ENCODE measurements around the gene SFTA2. TPM values are rescaled to one million over a fixed set of nuclear protein-coding genes. Genes with fewer than 3 reads are reported as not detected.

SFTA2 gene
- total RNA-seq, 4 donors from 2014 or later: not detected

DNA sequence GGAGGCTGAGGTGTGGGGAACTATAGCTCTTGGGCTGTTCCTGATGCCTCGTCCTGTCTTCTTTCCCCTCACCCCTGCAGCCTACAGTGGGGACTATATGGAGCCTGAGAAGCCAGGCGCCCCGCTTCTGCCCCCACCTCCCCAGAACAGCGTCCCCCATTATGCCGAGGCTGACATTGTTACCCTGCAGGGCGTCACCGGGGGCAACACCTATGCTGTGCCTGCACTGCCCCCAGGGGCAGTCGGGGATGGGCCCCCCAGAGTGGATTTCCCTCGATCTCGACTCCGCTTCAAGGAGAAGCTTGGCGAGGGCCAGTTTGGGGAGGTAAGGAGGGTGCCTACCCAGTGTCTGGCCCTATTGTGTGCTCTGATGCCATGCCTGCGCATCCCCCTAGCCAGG, 35.4 kb downstream of the SFTA2 start:
- DNase-seq: no peak
- intact Hi-C loops (cut with DNase I; ENCODE audit: low total_unique reads): no loop called here
- no peak overlapping the region for H3K4me3 ChIP-seq
- in situ Hi-C loops (cut with MboI; ENCODE audit: low pct_ligation_motif_present in 1 of 4, low pct_unique_long_range_greater_than_20kb in 1 of 4, low sequenced_read_pairs in 3 of 4): loop anchor here in 2 of 4 donors (25.0 kb wide), 1 partner anchor 159 kb away; the partner anchor contains the start of genes FLOT1 (in 2 of the 2) and IER3 (in 2 of the 2)
- peaks cover 0 to 53% (median 13%) of the 10 kb centered on the region in 4 donors for H3K36me3 ChIP-seq
- TF ChIP-seq, protein P1, sequence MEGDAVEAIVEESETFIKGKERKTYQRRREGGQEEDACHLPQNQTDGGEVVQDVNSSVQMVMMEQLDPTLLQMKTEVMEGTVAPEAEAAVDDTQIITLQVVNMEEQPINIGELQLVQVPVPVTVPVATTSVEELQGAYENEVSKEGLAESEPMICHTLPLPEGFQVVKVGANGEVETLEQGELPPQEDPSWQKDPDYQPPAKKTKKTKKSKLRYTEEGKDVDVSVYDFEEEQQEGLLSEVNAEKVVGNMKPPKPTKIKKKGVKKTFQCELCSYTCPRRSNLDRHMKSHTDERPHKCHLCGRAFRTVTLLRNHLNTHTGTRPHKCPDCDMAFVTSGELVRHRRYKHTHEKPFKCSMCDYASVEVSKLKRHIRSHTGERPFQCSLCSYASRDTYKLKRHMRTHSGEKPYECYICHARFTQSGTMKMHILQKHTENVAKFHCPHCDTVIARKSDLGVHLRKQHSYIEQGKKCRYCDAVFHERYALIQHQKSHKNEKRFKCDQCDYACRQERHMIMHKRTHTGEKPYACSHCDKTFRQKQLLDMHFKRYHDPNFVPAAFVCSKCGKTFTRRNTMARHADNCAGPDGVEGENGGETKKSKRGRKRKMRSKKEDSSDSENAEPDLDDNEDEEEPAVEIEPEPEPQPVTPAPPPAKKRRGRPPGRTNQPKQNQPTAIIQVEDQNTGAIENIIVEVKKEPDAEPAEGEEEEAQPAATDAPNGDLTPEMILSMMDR (IDR thresholded peaks at IDR 0.05): no peak
- TF ChIP-seq EP300 (IDR thresholded peaks at IDR 0.05; ENCODE audit: low read depth): no peak
- 94% methylated on average over 13 of the region's 13 CpGs; no CpG with 5 or more reads in 1 of the 2 donors for WGBS, 2 donors (ENCODE audit: low coverage in 1 of 2)
- H3K27ac ChIP-seq: no peak overlapping the region
- H3K27me3 ChIP-seq: no peaks in the 10 kb centered on the region
- H3K4me1 ChIP-seq: no peaks in the 10 kb centered on the region
- no peaks in the 10 kb centered on the region for H3K9me3 ChIP-seq

DNA sequence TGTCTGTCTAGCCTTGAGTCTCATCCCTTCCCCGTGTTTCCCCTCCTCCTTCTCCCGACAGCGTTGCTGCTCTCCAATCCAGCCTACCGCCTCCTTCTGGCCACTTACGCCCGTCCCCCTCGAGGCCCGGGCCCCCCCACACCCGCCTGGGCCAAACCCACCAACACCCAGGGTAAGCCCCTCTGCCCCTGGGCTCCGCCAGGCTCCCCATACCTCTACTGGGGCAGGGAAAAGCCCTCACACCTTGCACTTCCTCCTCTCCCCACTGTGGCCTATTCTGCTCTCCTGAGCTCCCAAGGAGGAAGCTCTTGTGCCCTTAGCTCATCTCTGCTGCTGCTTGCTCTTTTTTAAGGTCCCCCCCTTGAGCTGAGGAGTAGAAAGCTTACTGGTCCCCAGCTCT, 36.6 kb downstream of the SFTA2 start:
- H3K36me3 ChIP-seq: peaks cover 0 to 53% (median 13%) of the 10 kb centered on the region in 4 donors
- no peaks in the 10 kb centered on the region for H3K4me1 ChIP-seq
- no peaks in the 10 kb centered on the region for H3K9me3 ChIP-seq
- no peaks in the 10 kb centered on the region for H3K27me3 ChIP-seq
- DNase-seq: no peak
- TF ChIP-seq POLR2AphosphoS5 (IDR thresholded peaks at IDR 0.05): no peak
- no peak for TF ChIP-seq EP300 (IDR thresholded peaks at IDR 0.05; ENCODE audit: low read depth)
- in situ Hi-C loops (cut with MboI; ENCODE audit: low pct_ligation_motif_present in 1 of 4, low pct_unique_long_range_greater_than_20kb in 1 of 4, low sequenced_read_pairs in 3 of 4): loop anchor here in 2 of 4 donors (25.0 kb wide), 1 partner anchor 158 kb away; the partner anchor contains the start of genes FLOT1 (in 2 of the 2) and IER3 (in 2 of the 2)
- no peak overlapping the region for H3K27ac ChIP-seq
- 83% methylated on average over 10 of the region's 10 CpGs; no CpG with 5 or more reads in 1 of the 2 donors for WGBS, 2 donors (ENCODE audit: low coverage in 1 of 2)
- no peak overlapping the region for H3K4me3 ChIP-seq
- intact Hi-C loops (cut with DNase I; ENCODE audit: low total_unique reads): no loop called here

DNA sequence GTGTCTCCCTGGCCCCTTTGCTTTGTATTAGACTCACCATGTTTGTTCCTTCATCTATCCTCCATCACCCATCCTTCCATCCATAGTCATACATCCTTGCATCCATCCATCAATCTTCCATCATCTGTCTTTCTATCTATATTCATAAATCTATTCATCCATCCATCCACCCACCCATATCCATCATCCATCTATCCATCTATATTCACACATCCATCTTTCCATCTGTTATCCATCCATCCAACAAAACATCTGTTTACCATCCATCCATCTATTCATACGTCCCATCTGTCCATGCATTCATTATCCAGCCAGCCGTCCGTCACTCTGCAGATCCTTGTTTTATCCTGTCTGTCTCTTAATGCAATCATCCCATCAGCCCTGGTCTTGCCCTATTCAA, 37.0 kb downstream of the SFTA2 start:
- no peaks in the 10 kb centered on the region for H3K9me3 ChIP-seq
- intact Hi-C loops (cut with DNase I; ENCODE audit: low total_unique reads): no loop called here
- TF ChIP-seq POLR2AphosphoS5 (IDR thresholded peaks at IDR 0.05): no peak
- TF ChIP-seq POLR2A (IDR thresholded peaks at IDR 0.05): no peak
- no peak for TF ChIP-seq EP300 (IDR thresholded peaks at IDR 0.05; ENCODE audit: low read depth)
- in situ Hi-C loops (cut with MboI; ENCODE audit: low pct_ligation_motif_present in 1 of 4, low pct_unique_long_range_greater_than_20kb in 1 of 4, low sequenced_read_pairs in 3 of 4): loop anchor here in 2 of 4 donors (25.0 kb wide), 1 partner anchor 158 kb away; the partner anchor contains the start of genes FLOT1 (in 2 of the 2) and IER3 (in 2 of the 2)
- WGBS, 2 donors (ENCODE audit: low coverage in 1 of 2): 92 to 95% methylated on average over 3 of the region's 3 CpGs
- no peak overlapping the region for H3K27ac ChIP-seq
- H3K4me3 ChIP-seq: no peak overlapping the region
- H3K27me3 ChIP-seq: no peaks in the 10 kb centered on the region
- no peaks in the 10 kb centered on the region for H3K4me1 ChIP-seq
- DNase-seq: no peak
- peaks cover 0 to 53% (median 13%) of the 10 kb centered on the region in 4 donors for H3K36me3 ChIP-seq

DNA sequence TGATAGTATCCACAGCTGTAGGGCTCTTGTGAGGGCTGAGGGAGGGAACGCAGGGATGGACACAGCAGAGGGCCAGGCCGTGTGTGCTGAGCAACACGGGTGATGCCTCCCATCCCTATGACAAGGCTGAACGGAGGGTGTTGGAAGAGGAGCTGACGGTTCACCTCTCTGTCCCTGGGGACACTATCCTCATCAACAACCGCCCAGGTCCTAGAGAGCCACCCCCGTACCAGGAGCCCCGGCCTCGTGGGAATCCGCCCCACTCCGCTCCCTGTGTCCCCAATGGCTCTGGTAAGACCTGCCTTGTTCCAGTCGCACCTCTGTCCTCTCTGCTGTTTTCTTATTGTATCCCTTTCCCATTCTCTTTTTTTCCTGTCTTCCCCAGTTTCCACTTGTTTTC, 37.6 kb downstream of the SFTA2 start:
- DNase-seq: no peak

DNA sequence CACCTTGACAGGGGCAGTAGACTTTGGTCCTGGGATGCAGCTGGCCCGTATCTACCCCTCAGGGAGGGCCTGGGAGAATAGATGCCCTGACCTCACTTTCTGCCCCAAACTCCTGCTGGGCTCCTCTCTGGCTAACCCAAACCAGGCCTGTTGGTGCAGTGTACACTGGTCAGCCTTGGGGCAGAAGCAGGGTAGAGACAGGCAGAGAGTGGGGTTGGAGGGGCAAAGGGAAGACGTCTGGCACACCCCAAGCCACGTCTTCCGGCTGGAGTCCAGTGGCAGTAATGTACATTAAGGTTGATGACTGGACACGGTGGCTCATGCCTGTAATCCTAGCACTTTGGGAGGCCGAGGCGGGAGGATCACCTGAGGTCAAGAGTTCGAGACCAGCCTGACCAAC, 38.3 kb downstream of the SFTA2 start:
- H3K9me3 ChIP-seq: no peaks in the 10 kb centered on the region
- no peaks in the 10 kb centered on the region for H3K27me3 ChIP-seq
- TF ChIP-seq EP300 (IDR thresholded peaks at IDR 0.05; ENCODE audit: low read depth): no peak
- no peak for TF ChIP-seq POLR2AphosphoS5 (IDR thresholded peaks at IDR 0.05)
- TF ChIP-seq, protein P1 (IDR thresholded peaks at IDR 0.05): no peak
- no peak for TF ChIP-seq POLR2A (IDR thresholded peaks at IDR 0.05)
- intact Hi-C loops (cut with DNase I; ENCODE audit: low total_unique reads) (no loop called here), in situ Hi-C loops (cut with MboI; ENCODE audit: low pct_ligation_motif_present in 1 of 4, low pct_unique_long_range_greater_than_20kb in 1 of 4, low sequenced_read_pairs in 3 of 4) (loop anchor here in 2 of 4 donors (25.0 kb wide), 1 partner anchor 156 kb away; the partner anchor contains the start of genes FLOT1 (in 2 of the 2) and IER3 (in 2 of the 2))
- no peak for DNase-seq
- H3K27ac ChIP-seq: no peak overlapping the region
- H3K4me1 ChIP-seq: no peaks in the 10 kb centered on the region
- peaks cover 0 to 47% (median 10%) of the 10 kb centered on the region in 4 donors for H3K36me3 ChIP-seq
- 94 to 100% methylated on average over 1 to 8 of the region's 8 CpGs for WGBS, 2 donors (ENCODE audit: low coverage in 1 of 2)
- no peak overlapping the region for H3K4me3 ChIP-seq

More for the DNA sequence above, 37.6 kb downstream of the SFTA2 start:
- no peak overlapping the region for H3K27ac ChIP-seq
- no peaks in the 10 kb centered on the region for H3K9me3 ChIP-seq
- no peaks in the 10 kb centered on the region for H3K4me1 ChIP-seq
- H3K27me3 ChIP-seq: no peaks in the 10 kb centered on the region
- TF ChIP-seq, protein P1 (IDR thresholded peaks at IDR 0.05): no peak
- no peak for TF ChIP-seq POLR2AphosphoS5 (IDR thresholded peaks at IDR 0.05)
- TF ChIP-seq EP300 (IDR thresholded peaks at IDR 0.05; ENCODE audit: low read depth): no peak
- no peak for TF ChIP-seq POLR2A (IDR thresholded peaks at IDR 0.05)
- WGBS, 2 donors (ENCODE audit: low coverage in 1 of 2): 83 to 97% methylated on average over 6 to 12 of the region's 12 CpGs
- H3K4me3 ChIP-seq: no peak overlapping the region
- H3K36me3 ChIP-seq: peaks cover 0 to 52% (median 13%) of the 10 kb centered on the region in 4 donors
- in situ Hi-C loops (cut with MboI; ENCODE audit: low pct_ligation_motif_present in 1 of 4, low pct_unique_long_range_greater_than_20kb in 1 of 4, low sequenced_read_pairs in 3 of 4) (loop anchor here in 2 of 4 donors (25.0 kb wide), 1 partner anchor 157 kb away; the partner anchor contains the start of genes FLOT1 (in 2 of the 2) and IER3 (in 2 of the 2)), intact Hi-C loops (cut with DNase I; ENCODE audit: low total_unique reads) (no loop called here)
